HCT116 (cell line): Measurements from ENCODE around the gene DDX39B.

Source experiments
- CBX3 ChIP-seq: IDR thresholded peaks from 2 replicates; pipeline ENCODE4 v1.6.1; 2012; ENCODE audit warnings: low read depth
- CEBPB ChIP-seq: IDR thresholded peaks from 2 replicates; pipeline ENCODE4 v1.6.1; 2012; ENCODE audit warnings: low read depth
- CTCF ChIP-seq, 3 experiments: fragments of 200-600 bp in 1 of 3; sonication (generic) in 1 of 3; IDR thresholded peaks in 2 of 3; conservative IDR thresholded peaks in 1 of 3; 2 replicates each; pipeline ENCODE4 v1.5.1; 2012 to 2017; ENCODE audit warnings: low read depth in 2 of 3, low read length in 2 of 3, antibody characterized with exemption in 1 of 3, borderline replicate concordance in 1 of 3, control low read depth in 1 of 3, mild to moderate bottlenecking in 1 of 3, mixed read lengths in 1 of 3, mixed run types in 1 of 3, moderate library complexity in 1 of 3; ENCODE audit not compliant: insufficient read depth in 1 of 3
- FOSL1 ChIP-seq: IDR thresholded peaks from 2 replicates; pipeline ENCODE4 v1.6.1; 2012; ENCODE audit warnings: low read depth
- POLR2A ChIP-seq: IDR thresholded peaks from 2 replicates; pipeline ENCODE4 v1.7.0; 2011; ENCODE audit warnings: borderline replicate concordance; ENCODE audit not compliant: insufficient read depth, insufficient read length; ENCODE audit errors: extremely low read depth
- POLR2AphosphoS5 ChIP-seq: IDR thresholded peaks from 2 replicates; pipeline ENCODE4 v1.6.1; 2011; ENCODE audit warnings: mild to moderate bottlenecking, low read depth, low read length, moderate library complexity
- RAD21 ChIP-seq: IDR thresholded peaks from 2 replicates; pipeline ENCODE4 v1.6.1; 2012; ENCODE audit warnings: low read depth, mild to moderate bottlenecking
- REST ChIP-seq: IDR thresholded peaks from 2 replicates; pipeline ENCODE4 v1.6.1; 2012; ENCODE audit warnings: low read depth
- YY1 ChIP-seq: IDR thresholded peaks from 2 replicates; pipeline ENCODE4 v1.6.1; 2011; ENCODE audit warnings: low read length, low read depth, moderate library complexity, mild to moderate bottlenecking; ENCODE audit not compliant: insufficient replicate concordance; ENCODE audit errors: extremely low read depth
- ZFX ChIP-seq: fragments of 450-650 bp; IDR thresholded peaks from 2 replicates; pipeline ENCODE4 v1.6.1; 2017
- ZNF274 ChIP-seq: fragments of 200-500 bp; sonication (Bioruptor generic); IDR thresholded peaks from 2 replicates; pipeline ENCODE4 v1.6.1; 2014; ENCODE audit warnings: mild to moderate bottlenecking, low read depth, low read length, inconsistent platforms

GRCh38 chr6:31546339-31546957 lies 4.6 kb upstream of the DDX39B start, which contains the start of gene ATP6V1G2:
- TF ChIP-seq CTCF (IDR thresholded peaks at IDR 0.05 in 2 of 3, conservative IDR thresholded peaks at IDR 0.05 in 1 of 3; ENCODE audit: borderline replicate concordance in 1 of 3, insufficient read depth in 1 of 3, low read depth in 2 of 3, low read length in 2 of 3) (peak in 2 of 3 experiments; percentile 99; a peak in 4 of 6 replicates), CEBPB (no peak), ZNF274 (no peak), FOSL1 (no peak), POLR2A (no peak), YY1 (peak; percentile 56), POLR2AphosphoS5 (no peak), RAD21 (no peak), REST (no peak), ZFX (no peak), CBX3 (no peak)
